Measurements from ENCODE around the gene MYCBP2.
"Not testable (repeated sequence)": the region's sequence is repeated elsewhere in the genome, so short reads cannot be mapped to it uniquely, and the experiment has no call there.

MYCBP2 gene

GRCh38 chr13:77299587-77299986 lies 27.3 kb downstream of the MYCBP2 start:
- DNase-seq = no peak

- DNase-seq = no peak
Measured at GRCh38 chr13:77298426-77298825, 28.5 kb downstream of the MYCBP2 start.

- no peak for DNase-seq
Measured at GRCh38 chr13:77291774-77292173, 35.1 kb downstream of the MYCBP2 start.

- no peak for DNase-seq
Measured at GRCh38 chr13:77290342-77290741, 36.6 kb downstream of the MYCBP2 start.

- DNase-seq = no peak
Measured at GRCh38 chr13:77289851-77290250, 37.0 kb downstream of the MYCBP2 start.

GRCh38 chr13:77285632-77286031 lies 41.3 kb downstream of the MYCBP2 start:
- DNase-seq = not testable (repeated sequence)

- DNase-seq = no peak
Measured at GRCh38 chr13:77285098-77285497, 41.8 kb downstream of the MYCBP2 start.

- no peak for DNase-seq
Measured at GRCh38 chr13:77274126-77274525, 52.8 kb downstream of the MYCBP2 start.

GRCh38 chr13:77269141-77269540 lies 57.8 kb downstream of the MYCBP2 start:
- no peak for DNase-seq

GRCh38 chr13:77267362-77267761 lies 59.5 kb downstream of the MYCBP2 start:
- peak in 1 of 56 donors; percentile 12 for DNase-seq

- DNase-seq = no peak
Measured at GRCh38 chr13:77265336-77265735, 61.6 kb downstream of the MYCBP2 start.

- no peak for DNase-seq
Measured at GRCh38 chr13:77262198-77262597, 64.7 kb downstream of the MYCBP2 start.

GRCh38 chr13:77250975-77251374 lies 75.9 kb downstream of the MYCBP2 start:
- DNase-seq = no peak

GRCh38 chr13:77245224-77245623 lies 81.7 kb downstream of the MYCBP2 start:
- DNase-seq = not testable (repeated sequence)

- no peak for DNase-seq
Measured at GRCh38 chr13:77239312-77239711, 87.6 kb downstream of the MYCBP2 start.

- DNase-seq = no peak
Measured at GRCh38 chr13:77235456-77236022, 91.4 kb downstream of the MYCBP2 start.

GRCh38 chr13:77233159-77233558 lies 93.7 kb downstream of the MYCBP2 start:
- DNase-seq = no peak

GRCh38 chr13:77230560-77230959 lies 96.3 kb downstream of the MYCBP2 start:
- DNase-seq = no peak

GRCh38 chr13:77225946-77226345 lies 100.9 kb downstream of the MYCBP2 start:
- no peak for DNase-seq

- DNase-seq = no peak
Measured at GRCh38 chr13:77222909-77223308, 104.0 kb downstream of the MYCBP2 start.

GRCh38 chr13:77222000-77222690 lies 104.7 kb downstream of the MYCBP2 start:
- no peak for DNase-seq

- no peak for DNase-seq
Measured at GRCh38 chr13:77219401-77219800, 107.5 kb downstream of the MYCBP2 start.

GRCh38 chr13:77218274-77218673 lies 108.6 kb downstream of the MYCBP2 start:
- DNase-seq = no peak
